Natural killer cell (primary cell): Measurements from ENCODE around the gene SHB. TPM values are rescaled to one million over a fixed set of nuclear protein-coding genes. Genes with fewer than 3 reads are reported as not detected.

Experiments used
- ATAC-seq, 3 donors: fragments of 150-1000 bp in 2 of 3; fragments of 200-7000 bp in 1 of 3; cut with Tn5 transposase; 1 replicate in 1 of 3; 2 replicates in 2 of 3; pipeline ENCODE4 v1.10.0; 2021; ENCODE audit warnings: mild to moderate bottlenecking in 2 of 3, moderate library complexity in 2 of 3
- DNase-seq, 2 donors: peaks; one replicate each; pipeline versions ENCODE4 v3.0.0 to v3.0.0-alpha.2; 2013 to 2021; ENCODE audit warnings: mixed read lengths in 1 of 2
- H3K27ac ChIP-seq: one replicate; pipeline ENCODE4 v1.5.1; 2013; ENCODE audit warnings: mild to moderate bottlenecking, low read length
- H3K27me3 ChIP-seq: one replicate; pipeline ENCODE4 v1.6.1; 2013; ENCODE audit warnings: low read length; ENCODE audit not compliant: control insufficient read depth, insufficient read depth
- H3K36me3 ChIP-seq: one replicate; pipeline ENCODE4 v1.6.1; 2013; ENCODE audit warnings: low read length; ENCODE audit not compliant: control insufficient read depth, insufficient read depth
- H3K4me1 ChIP-seq: one replicate; pipeline ENCODE4 v1.6.1; 2013; ENCODE audit warnings: low read length; ENCODE audit not compliant: control insufficient read depth, insufficient read depth
- H3K4me3 ChIP-seq: one replicate; pipeline ENCODE4 v1.5.1; 2013; ENCODE audit warnings: low read length
- H3K9me3 ChIP-seq: one replicate; pipeline ENCODE4 v1.6.1; 2013; ENCODE audit warnings: low read length; ENCODE audit not compliant: control insufficient read depth, insufficient read depth
- H3K27ac Mint-ChIP-seq, 2 donors: one replicate each; pipeline ENCODE4 v1.8.0; 2022; ENCODE audit warnings: mild to moderate bottlenecking in 2 of 2, mixed read lengths in 2 of 2, moderate library complexity in 1 of 2
- H3K27me3 Mint-ChIP-seq, 2 donors: one replicate each; pipeline ENCODE4 v1.8.0; 2022; ENCODE audit warnings: low read depth in 2 of 2, mixed read lengths in 2 of 2
- H3K36me3 Mint-ChIP-seq: one replicate; pipeline ENCODE4 v1.8.0; 2022; ENCODE audit warnings: mixed read lengths
- H3K4me1 Mint-ChIP-seq, 2 donors: one replicate each; pipeline ENCODE4 v1.8.0; 2022; ENCODE audit warnings: mixed read lengths in 2 of 2
- H3K4me3 Mint-ChIP-seq: one replicate; pipeline ENCODE4 v1.8.0; 2022; ENCODE audit warnings: mild to moderate bottlenecking, moderate library complexity, mixed read lengths
- H3K9me3 Mint-ChIP-seq, 2 donors: one replicate each; pipeline ENCODE4 v1.8.0; 2022; ENCODE audit warnings: mixed read lengths in 2 of 2
- CTCF ChIP-seq: fragments of 200-600 bp; IDR thresholded peaks from one replicate; pipeline ENCODE4 v1.8.0; 2022; ENCODE audit warnings: antibody characterized with exemption
- WGBS: methylation state at CpG from one replicate; pipeline ENCODE4 v1.1.7; 2013; ENCODE audit warnings: missing lambda C conversion rate; ENCODE audit not compliant: insufficient coverage; 5-methylcytosine and 5-hydroxymethylcytosine counted together
- intact Hi-C: fragments of 100-400 bp; cut with micrococcal nuclease; formaldehyde crosslinking; loops from one replicate; pipeline ENCODE4 v1.14.2; 2022
- total RNA-seq, 4 donors: library from RNA; stranded (reverse); fragments of 120-200 nt in 1 of 4; gene quantifications; one replicate each; pipeline versions ENCODE4 v1.2.3 to v1.2.4, GENCODE V29; 2013 to 2022

Gene SHB
- total RNA-seq, 3 donors from 2014 or later (not counting 1 experiment from before 2014, with no cell fraction given) = 2.7 to 7.1 (median 2.9) TPM

- Mint-ChIP-seq H3K9me3 (no peaks in the 10 kb centered on the region), H3K27me3 (no peaks in the 10 kb centered on the region), H3K36me3 (no peaks in the 10 kb centered on the region), H3K4me1 (no peaks in the 10 kb centered on the region), H3K4me3 (no peak overlapping the region), H3K27ac (no peak overlapping the region)
- no peaks in the 10 kb centered on the region for H3K36me3 ChIP-seq
- ATAC-seq (no peak), DNase-seq (no peak)
- no peaks in the 10 kb centered on the region for H3K9me3 ChIP-seq
- no peak overlapping the region for H3K4me3 ChIP-seq
- H3K27me3 ChIP-seq = no peaks in the 10 kb centered on the region
- H3K4me1 ChIP-seq = no peaks in the 10 kb centered on the region
- WGBS = 84% methylated on average over 12 of the region's 12 CpGs
- intact Hi-C loops = no loop called here
- TF ChIP-seq CTCF = no peak
- H3K27ac ChIP-seq = no peak overlapping the region
Measured at GRCh38 chr9:38016375-38017135, 52.5 kb downstream of the SHB start.

GRCh38 chr9:38015906-38016305 lies 53.1 kb downstream of the SHB start:
- H3K4me1 Mint-ChIP-seq = no peaks in the 10 kb centered on the region
- intact Hi-C loops = no loop called here
- DNase-seq (no peak), ATAC-seq (no peak)
- no peak overlapping the region for H3K4me3 Mint-ChIP-seq
- H3K9me3 Mint-ChIP-seq = no peaks in the 10 kb centered on the region
- no peak for TF ChIP-seq CTCF
- H3K27me3 Mint-ChIP-seq = no peaks in the 10 kb centered on the region
- Histone ChIP-seq H3K27ac (no peak overlapping the region), H3K27me3 (no peaks in the 10 kb centered on the region), H3K4me3 (no peak overlapping the region), H3K36me3 (no peaks in the 10 kb centered on the region), H3K9me3 (no peaks in the 10 kb centered on the region), H3K4me1 (no peaks in the 10 kb centered on the region)
- H3K36me3 Mint-ChIP-seq = no peaks in the 10 kb centered on the region
- WGBS = 97% methylated on average over 7 of the region's 7 CpGs
- H3K27ac Mint-ChIP-seq = no peak overlapping the region

- Mint-ChIP-seq H3K4me1 (no peaks in the 10 kb centered on the region), H3K36me3 (no peaks in the 10 kb centered on the region), H3K27ac (no peak overlapping the region), H3K27me3 (no peaks in the 10 kb centered on the region), H3K4me3 (no peak overlapping the region), H3K9me3 (no peaks in the 10 kb centered on the region)
- WGBS = 70% methylated on average over 4 of the region's 4 CpGs
- Histone ChIP-seq H3K27ac (no peak overlapping the region), H3K4me3 (no peak overlapping the region), H3K36me3 (no peaks in the 10 kb centered on the region), H3K4me1 (no peaks in the 10 kb centered on the region), H3K9me3 (no peaks in the 10 kb centered on the region), H3K27me3 (no peaks in the 10 kb centered on the region)
- no peak for ATAC-seq
- intact Hi-C loops = no loop called here
- no peak for TF ChIP-seq CTCF
- no peak for DNase-seq
Measured at GRCh38 chr9:38015266-38015665, 53.8 kb downstream of the SHB start.
